GM19099 (cell line): ENCODE measurements around the gene TEAD3.

Experiments used
- POLR2A ChIP-seq: IDR thresholded peaks from 3 replicates; pipeline ENCODE4 v1.6.1; 2011; ENCODE audit warnings: low read depth; ENCODE audit not compliant: insufficient read length; ENCODE audit errors: extremely low read depth

The TEAD3 gene

DNA sequence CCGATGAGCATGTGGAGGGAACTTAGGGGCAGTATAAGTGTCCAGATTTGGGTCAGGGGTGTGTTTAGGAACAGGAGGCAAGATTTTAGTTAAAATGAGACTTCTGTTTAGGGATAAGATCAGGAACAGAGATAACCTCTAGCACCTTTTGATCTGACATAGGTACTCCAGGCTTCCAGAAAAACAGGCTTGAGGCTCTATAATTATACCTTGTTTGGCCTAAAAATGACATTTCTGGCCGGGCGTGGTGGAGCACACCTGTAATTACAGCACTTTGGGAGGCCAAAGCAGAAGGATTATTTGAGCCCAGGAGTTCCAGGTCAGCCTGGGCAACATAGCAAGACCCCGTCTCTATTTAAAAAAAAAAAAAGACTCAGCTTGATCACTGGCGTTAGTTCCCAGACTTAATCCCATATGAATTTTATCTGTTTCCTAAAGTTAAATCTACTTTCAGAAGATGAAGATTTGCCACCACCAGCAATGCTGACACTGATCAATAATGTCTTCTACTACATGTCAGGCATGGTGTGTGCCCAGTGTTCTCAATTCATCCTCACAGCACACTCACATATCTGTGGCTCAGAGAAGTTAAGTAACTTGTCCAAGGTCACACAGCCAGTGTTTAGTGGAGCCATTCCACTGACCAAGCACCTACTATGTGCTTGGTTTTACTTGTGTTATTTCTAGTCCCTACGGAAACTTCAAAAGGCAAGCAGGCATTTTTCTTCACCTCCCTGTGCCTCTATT lies 21.9 kb upstream of the TEAD3 start:
- no peak for TF ChIP-seq POLR2A

DNA sequence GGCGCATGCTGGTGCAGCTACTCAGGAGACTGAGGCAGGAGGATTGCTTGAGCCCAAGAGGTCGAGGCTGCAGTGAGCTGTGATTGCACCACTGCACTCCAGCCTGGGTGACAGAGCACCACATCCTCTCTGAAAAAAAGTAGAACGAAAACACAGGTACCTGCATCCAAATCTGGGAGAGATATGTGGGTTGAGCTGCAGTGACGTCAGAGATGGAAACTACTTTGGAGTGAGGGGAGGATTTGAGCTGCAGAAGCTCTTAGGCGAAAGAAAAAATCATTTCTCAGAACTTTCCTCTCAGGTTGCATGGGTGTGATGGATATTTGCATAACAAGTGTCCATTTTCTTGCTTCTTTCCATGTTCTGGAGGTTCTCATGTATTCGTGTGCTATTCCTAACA lies 19.8 kb upstream of the TEAD3 start:
- no peak for TF ChIP-seq POLR2A

DNA sequence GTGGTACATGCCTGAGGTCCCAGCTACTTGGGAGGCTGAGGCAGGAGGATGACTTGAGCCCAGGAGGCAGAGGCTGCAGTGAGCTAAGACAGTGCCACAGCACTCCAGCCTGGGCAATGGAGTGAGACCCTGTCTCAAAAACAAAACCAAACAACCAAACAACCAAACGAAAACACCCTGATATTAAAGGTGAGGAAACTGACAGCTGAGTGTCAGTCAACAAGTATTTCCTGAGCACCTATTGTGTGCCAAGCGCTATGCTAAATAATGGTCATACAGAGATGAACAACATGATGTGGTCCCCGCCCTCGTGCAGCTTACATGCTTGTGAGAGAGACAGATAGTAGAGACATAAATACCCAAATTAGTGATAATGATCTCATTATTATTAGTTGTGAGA lies 17.7 kb upstream of the TEAD3 start:
- no peak for TF ChIP-seq POLR2A

DNA sequence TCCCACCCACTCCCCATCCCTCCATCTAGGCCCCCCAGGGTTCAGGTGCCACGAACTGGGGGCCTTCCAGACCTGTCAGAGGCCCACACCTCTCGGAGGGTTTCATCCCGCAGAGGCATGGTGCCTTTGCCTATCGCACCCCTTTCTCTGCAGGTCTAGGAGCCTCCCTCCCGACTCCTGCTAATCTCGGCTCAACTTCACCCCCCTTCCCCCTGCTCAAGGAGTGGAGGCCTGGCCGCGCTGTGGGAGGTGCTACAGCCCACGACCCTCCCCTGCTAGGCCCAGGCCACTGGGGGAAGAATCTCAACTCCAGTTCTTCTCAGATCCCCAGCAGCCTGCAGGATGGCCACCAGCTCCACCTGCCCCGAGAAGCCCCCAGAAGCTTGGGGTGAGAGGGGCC lies 15.9 kb upstream of the TEAD3 start, which contains the start of gene TULP1:
Gene TULP1, minus strand, starts transcription at position 157 of the 400 bp plus-strand sequence. Its CDS starts 38 bp downstream, at position 119.
- TF ChIP-seq POLR2A, result no peak

DNA sequence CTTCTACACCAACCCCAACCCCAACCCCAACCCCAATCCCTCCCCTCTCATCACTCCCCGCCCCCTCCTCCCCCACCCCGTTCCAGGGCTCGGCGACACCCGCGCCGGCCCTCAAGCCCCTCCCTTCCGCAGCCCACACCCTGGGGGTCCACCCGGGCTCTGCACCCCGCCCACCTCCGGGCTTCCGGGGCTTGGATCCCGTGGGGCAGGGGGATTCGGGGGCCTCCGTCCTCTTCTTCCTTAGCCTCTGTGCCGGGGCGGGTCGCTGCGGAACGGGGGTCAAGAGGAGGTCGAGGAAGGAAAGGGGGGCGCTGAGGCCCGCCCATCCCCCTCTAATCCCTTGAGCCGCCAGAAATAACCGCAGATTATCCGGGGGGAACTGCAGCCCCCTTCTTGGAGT lies 15.1 kb upstream of the TEAD3 start:
- no peak for TF ChIP-seq POLR2A

GRCh38 chr6:35511562-35511941 lies 14.7 kb upstream of the TEAD3 start:
- no peak for TF ChIP-seq POLR2A

DNA sequence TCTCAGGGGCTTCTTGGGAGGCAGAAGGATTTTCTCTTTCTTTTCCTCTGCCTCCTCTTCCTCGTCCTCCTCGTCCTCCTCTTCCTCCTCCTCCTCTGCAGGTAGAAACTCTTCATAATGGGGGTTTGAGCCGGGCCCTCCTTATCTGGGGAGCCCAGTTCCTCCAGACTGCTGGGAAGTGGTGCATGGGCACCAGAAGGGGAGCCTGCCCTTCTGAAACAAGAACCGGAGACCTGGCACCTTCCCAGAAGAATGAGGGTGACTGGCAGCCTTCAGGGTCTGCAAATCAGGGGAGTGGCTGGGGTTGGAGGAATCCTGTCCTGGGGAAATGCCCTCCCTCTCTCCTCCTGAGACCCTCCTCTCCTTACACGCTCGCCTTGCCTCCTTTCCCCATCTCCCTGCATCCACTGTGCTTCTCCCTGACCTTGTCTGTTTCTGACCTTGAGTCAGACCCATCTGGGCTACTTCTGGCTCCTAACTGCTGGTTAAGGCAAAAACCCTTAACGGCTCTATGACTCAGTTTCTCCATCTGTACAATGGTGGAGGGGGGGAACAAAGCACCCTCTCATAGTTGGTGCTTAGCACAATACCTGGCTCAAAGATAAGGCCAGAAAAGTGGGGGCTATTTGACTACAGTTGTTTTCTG lies 14.2 kb upstream of the TEAD3 start:
- no peak for TF ChIP-seq POLR2A

DNA sequence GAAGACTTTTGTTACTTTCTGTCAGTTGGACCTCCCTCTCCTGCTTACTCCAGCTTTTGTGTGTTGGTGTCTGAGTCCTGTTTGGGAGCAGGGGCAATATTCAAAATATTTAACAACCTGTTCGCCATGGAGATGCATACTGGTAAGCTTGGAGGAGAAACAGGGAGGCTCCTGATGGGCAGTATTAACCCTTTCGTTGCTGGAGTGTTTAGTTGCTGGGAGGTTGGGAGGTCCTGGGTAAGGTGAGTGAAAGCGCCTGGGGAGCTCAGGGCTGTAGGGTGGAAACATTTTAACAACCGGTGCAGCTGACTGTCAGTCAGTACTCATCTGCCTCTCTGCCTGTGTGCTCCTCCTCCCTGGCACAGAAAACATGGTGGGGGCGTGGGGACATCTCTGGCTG lies 11.7 kb upstream of the TEAD3 start:
- TF ChIP-seq POLR2A, result no peak

DNA sequence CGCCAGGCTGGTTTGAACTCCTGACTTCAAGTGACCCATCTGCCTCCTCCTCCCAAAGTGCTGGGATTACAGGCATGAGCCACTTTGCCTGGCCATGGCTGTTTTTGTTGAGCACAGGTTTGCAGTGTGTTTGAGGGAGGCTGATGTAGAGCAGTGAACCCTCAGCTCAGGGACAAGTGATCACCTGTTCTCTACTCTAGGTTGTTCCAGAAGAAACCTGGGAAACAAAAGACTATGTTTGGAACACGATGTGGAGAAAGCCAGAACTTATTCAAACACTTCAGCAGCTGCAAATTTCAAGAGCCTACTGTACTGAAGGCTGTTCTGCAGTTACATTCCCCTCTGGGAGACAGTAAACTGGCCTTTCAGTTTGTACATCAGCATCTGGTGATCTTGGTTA lies 11.1 kb upstream of the TEAD3 start:
- no peak for TF ChIP-seq POLR2A

GRCh38 chr6:35507221-35507620 lies 10.3 kb upstream of the TEAD3 start:
- TF ChIP-seq POLR2A, result no peak

- no peak for TF ChIP-seq POLR2A
Observed at GRCh38 chr6:35506536-35506935, 9.7 kb upstream of the TEAD3 start.

- no peak for TF ChIP-seq POLR2A
Observed at GRCh38 chr6:35505999-35506412, 9.1 kb upstream of the TEAD3 start.

- TF ChIP-seq POLR2A, result no peak
Observed at GRCh38 chr6:35503534-35503933, 6.7 kb upstream of the TEAD3 start.

GRCh38 chr6:35501784-35502183 lies 4.9 kb upstream of the TEAD3 start:
- no peak for TF ChIP-seq POLR2A

GRCh38 chr6:35500782-35501181 lies 3.9 kb upstream of the TEAD3 start:
- no peak for TF ChIP-seq POLR2A

GRCh38 chr6:35499372-35499771 lies 2.5 kb upstream of the TEAD3 start:
- no peak for TF ChIP-seq POLR2A

GRCh38 chr6:35498422-35499067 lies 1.7 kb upstream of the TEAD3 start:
- TF ChIP-seq POLR2A, result no peak
